H1 (cell line): Measurements from ENCODE around the gene ZBTB40. TPM values are rescaled to one million over a fixed set of nuclear protein-coding genes. Genes with fewer than 3 reads are reported as not detected.
A peak's percentile ranks its signal among the peaks of the same experiment; 100 is the strongest.

Experiments
- CTCF ChIA-PET: fragments of 300-600 bp; sonication (Branson Sonifier 250); formaldehyde crosslinking; loops from one replicate; lab custom pipeline; 2021; ENCODE audit not compliant: partially characterized antibody; lab: Charles Lee
- POLR2A ChIA-PET: fragments of 300-600 bp; sonication (Branson Sonifier 250); formaldehyde crosslinking; loops from one replicate; lab custom pipeline; 2021; ENCODE audit warnings: inconsistent platforms; ENCODE audit not compliant: partially characterized antibody; lab: Charles Lee
- DNase-seq, 2 experiments: peaks; one replicate each; pipeline versions ENCODE4 v3.0.0 to v3.0.0-alpha.2; 2010 to 2022; ENCODE audit warnings: low spot score in 2 of 2, low read depth in 1 of 2, mixed read lengths in 1 of 2
- FAIRE-seq: peaks from 2 replicates; lab custom pipeline; 2011; peaks lifted over from hg19 to GRCh38; lab: Jason Lieb, UNC
- H2AFZ ChIP-seq: 2 replicates; pipeline ENCODE4 v1.8.1; 2012; ENCODE audit warnings: low read length, inconsistent platforms
- H2AK5ac ChIP-seq: 2 replicates; pipeline ENCODE4 v1.6.1; 2013; ENCODE audit warnings: low read depth, low read length
- H2BK120ac ChIP-seq: replicated peaks from 2 replicates; pipeline ENCODE3; 2013; ENCODE audit warnings: low read depth, low read length, inconsistent platforms
- H2BK12ac ChIP-seq: 2 replicates; pipeline ENCODE4 v1.6.1; 2013; ENCODE audit warnings: low read depth, low read length
- H2BK15ac ChIP-seq: 2 replicates; pipeline ENCODE4 v1.6.1; 2013; ENCODE audit warnings: low read length
- H2BK20ac ChIP-seq: 2 replicates; pipeline ENCODE4 v1.6.1; 2013; ENCODE audit warnings: low read length
- H2BK5ac ChIP-seq: 2 replicates; pipeline ENCODE4 v1.6.1; 2013; ENCODE audit warnings: low read depth, low read length
- H3K14ac ChIP-seq: 2 replicates; pipeline ENCODE4 v1.6.1; 2013; ENCODE audit warnings: inconsistent platforms; ENCODE audit not compliant: insufficient read length
- H3K18ac ChIP-seq: 2 replicates; pipeline ENCODE4 v1.6.1; 2013; ENCODE audit warnings: low read length; ENCODE audit errors: extremely low read depth
- H3K23ac ChIP-seq: 2 replicates; pipeline ENCODE4 v1.6.1; 2013; ENCODE audit warnings: inconsistent platforms; ENCODE audit not compliant: insufficient read length
- H3K23me2 ChIP-seq: 2 replicates; pipeline ENCODE4 v1.6.1; 2013; ENCODE audit warnings: low read depth, low read length
- H3K27ac ChIP-seq: 2 replicates; pipeline ENCODE4 v1.6.1; 2011; ENCODE audit warnings: low read depth, low read length, inconsistent platforms
- H3K27me3 ChIP-seq, 4 experiments: replicated peaks in 1 of 4; 1 replicate in 1 of 4; 2 replicates in 3 of 4; pipeline versions ENCODE4 v1.6.1 to v1.8.1; 2011 to 2013; ENCODE audit warnings: low read length in 3 of 4, mild to moderate bottlenecking in 3 of 4, inconsistent platforms in 2 of 4, mixed read lengths in 2 of 4, moderate library complexity in 1 of 4; ENCODE audit not compliant: control insufficient read depth in 3 of 4, insufficient read depth in 3 of 4; ENCODE audit errors: extremely low read depth in 1 of 4
- H3K36me3 ChIP-seq, 4 experiments: 2 replicates each; pipeline versions ENCODE4 v1.6.1 to v1.8.1; 2011 to 2013; ENCODE audit warnings: mild to moderate bottlenecking in 4 of 4, low read length in 3 of 4, moderate library complexity in 2 of 4, control low read depth in 1 of 4, inconsistent platforms in 1 of 4; ENCODE audit not compliant: insufficient read depth in 4 of 4, control insufficient read depth in 2 of 4
- H3K4ac ChIP-seq: replicated peaks from 2 replicates; pipeline ENCODE3; 2013; ENCODE audit warnings: low read length, low read depth, mixed read lengths, inconsistent platforms; ENCODE audit not compliant: insufficient read length
- H3K4me1 ChIP-seq, 4 experiments: replicated peaks in 1 of 4; 1 replicate in 1 of 4; 2 replicates in 3 of 4; pipeline versions ENCODE4 v1.6.1 to v1.8.1; 2011 to 2013; ENCODE audit warnings: low read length in 3 of 4, inconsistent platforms in 2 of 4, mixed read lengths in 1 of 4; ENCODE audit not compliant: insufficient read depth in 4 of 4, control insufficient read depth in 3 of 4
- H3K4me2 ChIP-seq, 2 experiments: 2 replicates each; pipeline versions ENCODE4 v1.6.1 to v1.8.1; 2011 to 2013; ENCODE audit warnings: low read depth in 2 of 2, low read length in 2 of 2, control low read depth in 1 of 2, inconsistent platforms in 1 of 2, mild to moderate bottlenecking in 1 of 2; ENCODE audit not compliant: insufficient read depth in 1 of 2
- H3K4me3 ChIP-seq, 4 experiments: fragments of 200-600, 300-600 bp in 1 of 4; sonication (generic), shearing (Covaris generic), sonication (Bioruptor Twin) in 1 of 4; 2 replicates each; pipeline versions ENCODE4 v1.5.1 to v1.8.1; 2011 to 2016; ENCODE audit warnings: low read length in 4 of 4, low read depth in 3 of 4, control low read depth in 2 of 4, inconsistent platforms in 2 of 4, mild to moderate bottlenecking in 2 of 4, mixed read lengths in 1 of 4, moderate library complexity in 1 of 4; ENCODE audit not compliant: insufficient read depth in 2 of 4; ENCODE audit errors: extremely low read depth in 1 of 4
- H3K56ac ChIP-seq: replicated peaks from 2 replicates; pipeline ENCODE3; 2013; ENCODE audit warnings: low read depth, mild to moderate bottlenecking, mixed read lengths, low read length, inconsistent platforms; ENCODE audit not compliant: insufficient read length
- H3K79me1 ChIP-seq: 2 replicates; pipeline ENCODE4 v1.6.1; 2013; ENCODE audit warnings: low read depth, low read length, control low read depth
- H3K79me2 ChIP-seq, 2 experiments: 2 replicates each; pipeline versions ENCODE4 v1.6.1 to v1.8.1; 2012 to 2013; ENCODE audit warnings: low read length in 2 of 2, mild to moderate bottlenecking in 2 of 2, inconsistent platforms in 1 of 2; ENCODE audit not compliant: insufficient read depth in 2 of 2, control insufficient read depth in 1 of 2
- H3K9ac ChIP-seq, 4 experiments: replicated peaks in 1 of 4; 1 replicate in 1 of 4; 2 replicates in 3 of 4; pipeline versions ENCODE4 v1.6.1 to v1.8.1; 2011 to 2013; ENCODE audit warnings: low read depth in 3 of 4, low read length in 3 of 4, control low read depth in 2 of 4, mild to moderate bottlenecking in 2 of 4, moderate library complexity in 2 of 4, inconsistent platforms in 1 of 4; ENCODE audit errors: extremely low read depth in 1 of 4
- H3K9me3 ChIP-seq, 2 experiments: 2 replicates each; pipeline versions ENCODE4 v1.6.1 to v1.8.1; 2012 to 2013; ENCODE audit warnings: mild to moderate bottlenecking in 2 of 2, moderate library complexity in 2 of 2, control low read depth in 1 of 2, inconsistent platforms in 1 of 2, low read depth in 1 of 2, low read length in 1 of 2, mixed read lengths in 1 of 2; ENCODE audit not compliant: insufficient read depth in 2 of 2
- H4K20me1 ChIP-seq, 2 experiments: replicated peaks in 1 of 2; 2 replicates each; pipeline versions ENCODE3 to v1.8.1; 2011 to 2013; ENCODE audit warnings: inconsistent platforms in 2 of 2, low read length in 2 of 2, mild to moderate bottlenecking in 1 of 2; ENCODE audit not compliant: insufficient read depth in 2 of 2, control insufficient read depth in 1 of 2
- H4K5ac ChIP-seq: 2 replicates; pipeline ENCODE4 v1.6.1; 2013; ENCODE audit warnings: low read length, low read depth, mixed read lengths, inconsistent platforms; ENCODE audit not compliant: insufficient read length
- H4K8ac ChIP-seq: 2 replicates; pipeline ENCODE4 v1.8.0; 2013; ENCODE audit warnings: mild to moderate bottlenecking, moderate library complexity, low read length, inconsistent platforms; ENCODE audit not compliant: insufficient read depth; ENCODE audit errors: extremely low read depth
- H4K91ac ChIP-seq: replicated peaks from 2 replicates; pipeline ENCODE3; 2013; ENCODE audit warnings: low read length, mixed read lengths, inconsistent platforms; ENCODE audit not compliant: insufficient read length
- BACH1 ChIP-seq: IDR thresholded peaks from 2 replicates; pipeline ENCODE4 v1.6.1; 2012; ENCODE audit warnings: low read length, improper control_type of control experiment
- BRCA1 ChIP-seq: IDR thresholded peaks from 2 replicates; pipeline ENCODE4 v1.6.1; 2012; ENCODE audit warnings: low read depth, low read length, improper control_type of control experiment
- GABPA ChIP-seq: IDR thresholded peaks from 2 replicates; pipeline ENCODE4 v1.6.1; 2011; ENCODE audit warnings: mild to moderate bottlenecking, low read length, moderate library complexity, borderline replicate concordance; ENCODE audit not compliant: insufficient read depth
- HDAC6 ChIP-seq: IDR thresholded peaks from one replicate; pipeline ENCODE4 v1.7.1; 2012; ENCODE audit warnings: low read depth, mild to moderate bottlenecking, inconsistent platforms, low read length, moderate library complexity
- JUND ChIP-seq: IDR thresholded peaks from 2 replicates; pipeline ENCODE4 v1.6.1; 2011; ENCODE audit warnings: mild to moderate bottlenecking, improper control_type of control experiment, low read length
- KDM1A ChIP-seq: fragments of 200-600, 300-600 bp; sonication (generic); IDR thresholded peaks from 2 replicates; pipeline ENCODE4 v1.7.1; 2016; ENCODE audit warnings: mild to moderate bottlenecking, low read length, borderline replicate concordance
- KDM4A ChIP-seq: IDR thresholded peaks from one replicate; pipeline ENCODE4 v1.7.1; 2012; ENCODE audit warnings: low read depth, mild to moderate bottlenecking, moderate library complexity, low read length, inconsistent platforms; ENCODE audit not compliant: severe bottlenecking
- MAFK ChIP-seq: IDR thresholded peaks from 2 replicates; pipeline ENCODE4 v1.6.1; 2012; ENCODE audit warnings: low read depth, mild to moderate bottlenecking, improper control_type of control experiment, low read length
- PHF8 ChIP-seq: fragments of 200-600 bp; sonication (generic); conservative IDR thresholded peaks from 2 replicates; pipeline ENCODE4 v1.7.1; 2012; ENCODE audit warnings: low read depth, mild to moderate bottlenecking, inconsistent platforms, low read length, moderate library complexity
- POLR2A ChIP-seq, 2 experiments: IDR thresholded peaks; 1 replicate in 1 of 2; 2 replicates in 1 of 2; pipeline ENCODE4 v1.6.1; 2011; ENCODE audit warnings: low read depth in 2 of 2, low read length in 2 of 2, mild to moderate bottlenecking in 2 of 2; ENCODE audit errors: control extremely low read depth in 1 of 2
- SIN3A ChIP-seq, 2 experiments: IDR thresholded peaks in 1 of 2; conservative IDR thresholded peaks in 1 of 2; 2 replicates each; pipeline ENCODE4 v1.6.1; 2011 to 2012; ENCODE audit warnings: low read length in 2 of 2, improper control_type of control experiment in 1 of 2, low read depth in 1 of 2, mild to moderate bottlenecking in 1 of 2
- SIRT6 ChIP-seq: IDR thresholded peaks from one replicate; pipeline ENCODE4 v1.7.1; 2012; ENCODE audit warnings: low read length, inconsistent platforms
- whole genome bisulfite sequencing, 2 experiments: shearing (Covaris generic) in 1 of 2; methylation state at CpG; one replicate each; pipeline versions ENCODE4 v1.1.6 to v1.1.7; 2013 to 2015; ENCODE audit warnings: low lambda C conversion rate in 2 of 2, mixed read lengths in 2 of 2, inconsistent platforms in 1 of 2, low coverage in 1 of 2, missing lambda C conversion rate in 1 of 2; ENCODE audit not compliant: insufficient replicate concordance in 2 of 2, insufficient coverage in 1 of 2, insufficient read length in 1 of 2; ENCODE audit errors: extremely low coverage in 1 of 2, missing lambda C conversion rate in 1 of 2; 5-methylcytosine and 5-hydroxymethylcytosine counted together
- polyA plus RNA-seq, 7 experiments: library from polyadenylated mRNA; depleted of rRNA in 3 of 7; stranded (reverse) in 5 of 7; unstranded in 2 of 7; fragments of >200 nt in 5 of 7; fragments of 200-250 nt in 2 of 7; gene quantifications; 1 replicate in 5 of 7; 2 replicates in 1 of 7; 4 replicates in 1 of 7; pipeline versions ENCODE4 v1.2.1 to v1.2.3, GENCODE V29; 2011 to 2013; ENCODE audit warnings: missing spikeins in 2 of 7, mixed read lengths in 2 of 7
- total RNA-seq: library from RNA; stranded (reverse); fragmentation: NEBNext Ultra II Directional; extraction: Animal tissue kit (Norgen Biotek cat#: 25700); gene quantifications from 2 replicates; pipeline ENCODE4 v1.2.1, GENCODE V29; 2021

ZBTB40 gene
- total and polyA plus RNA-seq, 2 of the 8 experiments (the other 6 are each of a cell fraction or from before 2014, with no cell fraction given) = 3.1 to 19.3 TPM

DNA sequence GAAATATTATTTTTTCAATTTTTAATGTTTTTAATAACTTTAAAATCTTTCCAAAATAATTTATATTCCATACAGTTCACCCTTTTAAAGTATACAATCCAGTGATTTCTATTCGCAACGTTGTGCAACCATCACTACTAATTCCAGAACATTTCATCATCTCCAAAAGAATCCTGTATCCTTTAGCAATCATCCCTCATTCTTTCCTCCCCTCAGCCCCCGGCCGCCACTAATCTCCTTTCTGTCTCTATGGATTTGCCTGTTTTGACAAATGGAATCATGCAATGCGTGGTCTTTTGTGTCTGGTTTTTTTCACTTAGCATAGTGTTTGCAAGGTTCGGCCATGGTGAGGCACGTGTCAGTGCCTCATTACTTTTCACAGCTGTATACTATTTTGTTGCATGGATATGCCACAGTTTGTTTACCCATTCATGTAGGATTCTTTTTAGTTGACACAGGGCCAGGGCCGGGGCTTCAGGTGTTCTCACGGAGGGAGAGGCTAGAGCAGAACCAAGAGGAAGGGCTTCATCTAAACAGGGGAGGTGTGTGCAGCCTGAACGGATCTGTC, 40.6 kb upstream of the ZBTB40 start:
- H2AK5ac ChIP-seq = no peak overlapping the region
- FAIRE-seq = no peak
- H3K23ac ChIP-seq = no peak overlapping the region
- no peak for TF ChIP-seq MAFK
- TF ChIP-seq HDAC6 = no peak
- no peak for TF ChIP-seq BACH1
- TF ChIP-seq GABPA = no peak
- TF ChIP-seq SIRT6 = no peak
- no peak for TF ChIP-seq JUND
- no peak for TF ChIP-seq POLR2A (IDR thresholded peaks at IDR 0.05; ENCODE audit: control extremely low read depth in 1 of 2, low read depth in 2 of 2, low read length in 2 of 2)
- no peak for TF ChIP-seq PHF8
- TF ChIP-seq SIN3A (conservative IDR thresholded peaks at IDR 0.05 in 1 of 2, IDR thresholded peaks at IDR 0.05 in 1 of 2; ENCODE audit: low read depth in 1 of 2, low read length in 2 of 2) = no peak
- no peak for TF ChIP-seq BRCA1
- TF ChIP-seq KDM1A = no peak
- TF ChIP-seq KDM4A = no peak
- TF ChIP-seq, all 59 proteins: peak for 0
- WGBS, 2 experiments = 89% methylated on average over 10 of the region's 10 CpGs; no CpG with 5 or more reads in 1 of the 2 experiments
- no peak overlapping the region for H3K9ac ChIP-seq
- no peaks in the 10 kb centered on the region for H3K79me2 ChIP-seq
- H3K23me2 ChIP-seq = peaks cover 3% of the 10 kb centered on the region; the same call in 1 of the 2 replicates
- H4K91ac ChIP-seq = no peak overlapping the region
- peaks cover 0 to 4% of the 10 kb centered on the region in 2 experiments; a peak in 1 of 4 replicates for H3K9me3 ChIP-seq
- H3K36me3 ChIP-seq = no peaks in the 10 kb centered on the region
- H2BK20ac ChIP-seq = no peak overlapping the region
- no peak overlapping the region for H2BK5ac ChIP-seq
- H3K4me2 ChIP-seq = no peak overlapping the region
- no peak overlapping the region for H3K14ac ChIP-seq
- H2BK120ac ChIP-seq = no peak overlapping the region
- ChIA-PET POLR2A (no interaction called here), CTCF (interaction anchor here (0.7 to 10.8 kb wide), 3 partner anchors 161 to 288 kb away, joined by 3 to 149 read pairs (median 3); no protein-coding TSS in a partner anchor)
- no peak overlapping the region for H4K5ac ChIP-seq
- no peak overlapping the region for H3K56ac ChIP-seq
- H2BK12ac ChIP-seq = no peak overlapping the region
- H4K8ac ChIP-seq = no peak overlapping the region
- H3K27ac ChIP-seq = no peak overlapping the region
- no peak overlapping the region for H2AFZ ChIP-seq
- no peaks in the 10 kb centered on the region for H4K20me1 ChIP-seq
- no peak overlapping the region for H3K4me3 ChIP-seq
- no peak overlapping the region for H3K18ac ChIP-seq
- peak overlapping the region; percentile 31; the same call in 1 of the 2 replicates for H2BK15ac ChIP-seq
- peaks cover 0 to 9% (median 5%) of the 10 kb centered on the region in 4 experiments; a peak in 4 of 7 replicates for H3K4me1 ChIP-seq
- H3K79me1 ChIP-seq = no peaks in the 10 kb centered on the region
- no peak for DNase-seq
- H3K4ac ChIP-seq = no peak overlapping the region
- H3K27me3 ChIP-seq = no peaks in the 10 kb centered on the region
